GM21423 (cell line): Measurements from ENCODE around the gene PAXX.

Experiments used
- ATAC-seq: cut with Tn5 transposase; IDR thresholded peaks from one replicate; pipeline ENCODE4 v1.9.1; 2021; ENCODE audit warnings: mild to moderate bottlenecking, moderate library complexity; ENCODE audit not compliant: unreplicated experiment

PAXX gene, protein sequence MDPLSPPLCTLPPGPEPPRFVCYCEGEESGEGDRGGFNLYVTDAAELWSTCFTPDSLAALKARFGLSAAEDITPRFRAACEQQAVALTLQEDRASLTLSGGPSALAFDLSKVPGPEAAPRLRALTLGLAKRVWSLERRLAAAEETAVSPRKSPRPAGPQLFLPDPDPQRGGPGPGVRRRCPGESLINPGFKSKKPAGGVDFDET

DNA sequence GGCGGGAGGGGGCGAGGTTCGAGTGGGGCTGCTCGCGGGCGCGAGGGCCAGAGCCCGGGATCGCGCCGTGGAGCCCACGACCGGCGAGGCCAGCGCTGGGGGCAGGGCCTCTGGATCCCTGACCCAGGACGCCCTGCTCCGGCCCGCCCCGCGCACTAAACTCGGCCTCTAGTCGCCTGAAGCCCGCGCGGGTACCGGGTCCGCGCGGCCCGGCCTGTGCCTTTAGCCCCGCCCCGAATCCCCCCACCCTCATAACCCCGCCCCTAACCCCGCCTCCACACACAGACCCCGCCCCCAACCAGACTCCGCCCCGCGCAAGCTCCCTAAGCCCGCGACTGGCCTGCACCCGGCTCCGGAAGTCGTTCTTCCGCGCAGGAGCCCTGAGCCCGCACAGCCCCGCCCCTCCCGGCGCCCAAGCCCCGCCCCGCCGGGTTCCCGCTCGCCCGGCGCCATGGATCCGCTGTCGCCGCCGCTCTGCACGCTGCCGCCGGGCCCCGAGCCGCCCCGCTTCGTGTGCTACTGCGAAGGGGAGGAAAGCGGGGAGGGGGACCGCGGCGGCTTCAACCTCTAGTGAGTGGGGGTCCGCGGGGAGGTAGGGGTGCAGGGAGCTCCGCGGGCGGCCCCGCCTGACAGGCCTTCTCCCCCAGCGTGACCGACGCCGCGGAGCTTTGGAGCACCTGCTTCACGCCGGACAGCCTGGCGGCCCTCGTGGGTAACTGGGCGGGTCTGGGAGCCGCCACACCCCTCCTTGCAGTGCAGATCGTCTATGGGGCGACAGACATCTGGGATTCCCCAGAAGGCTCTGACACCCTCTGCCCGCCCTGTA lies at the start of gene PAXX:
PAXX (plus strand) TSS at position 430 of the 826 bp plus-strand sequence; CDS start at position 452, 22 bp downstream.
- peak; percentile 81 for ATAC-seq

DNA sequence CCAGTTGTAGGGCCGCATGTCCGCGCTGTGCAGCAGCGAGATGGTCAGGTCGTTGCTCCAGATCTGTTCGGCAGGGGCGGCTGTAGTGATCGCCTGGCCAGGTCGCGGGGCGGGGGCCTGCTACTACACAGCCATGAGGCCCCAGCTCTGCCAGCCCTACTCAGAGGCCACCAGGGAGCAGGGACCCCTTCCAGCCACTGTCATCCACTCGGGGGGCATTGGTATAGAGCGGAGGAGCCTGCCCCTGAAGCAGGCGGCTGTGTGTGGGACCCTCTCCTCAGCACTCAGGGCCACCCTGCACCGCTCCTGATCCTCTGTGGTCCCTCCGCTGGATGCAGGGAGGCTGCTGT lies 49.4 kb upstream of the PAXX start:
- no peak for ATAC-seq

DNA sequence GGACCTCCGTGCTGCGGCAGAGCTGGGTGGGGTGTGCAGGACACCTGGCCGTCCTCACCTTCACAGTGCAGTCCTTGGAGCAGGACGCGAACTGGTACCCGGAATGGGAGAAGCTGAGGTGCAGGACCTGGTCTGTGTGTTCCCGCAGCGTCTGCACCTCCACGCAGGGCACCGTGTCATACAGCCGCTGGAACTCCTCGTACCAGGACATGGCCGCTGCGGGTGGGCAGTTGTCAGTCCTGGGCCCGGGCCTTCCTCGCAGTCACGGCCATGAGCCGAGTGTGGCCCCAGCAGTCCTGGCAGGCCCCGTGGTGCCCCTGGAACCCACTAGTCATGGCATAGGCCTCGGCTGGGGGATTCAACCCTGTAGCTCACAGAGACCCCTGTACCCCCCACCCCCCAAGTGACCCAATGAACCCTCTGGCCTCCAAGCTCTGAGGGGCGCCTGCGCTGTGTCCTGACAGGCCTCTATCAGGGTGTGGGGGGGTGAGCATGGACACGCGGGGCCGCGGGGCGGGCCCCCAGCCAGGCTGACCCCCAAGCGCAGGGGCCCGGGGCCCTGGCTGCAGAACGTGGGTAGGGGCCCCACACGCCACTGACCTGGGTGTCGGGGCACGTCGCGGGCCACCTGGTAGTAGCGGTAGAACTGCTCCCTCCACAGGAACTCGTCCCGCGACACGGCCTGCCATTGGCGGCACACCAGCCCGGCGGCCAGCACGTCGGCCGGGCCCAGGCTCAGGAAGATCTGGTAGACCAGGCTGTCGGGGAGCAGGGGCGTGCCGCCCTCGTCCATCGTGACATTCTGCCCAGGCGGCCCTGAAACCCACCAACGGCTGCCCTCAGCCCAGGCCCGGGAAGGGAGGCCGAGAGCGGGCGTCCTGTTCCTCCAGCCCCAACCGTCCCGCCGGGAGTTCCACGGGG lies 48.7 kb upstream of the PAXX start:
- peak; percentile 3 for ATAC-seq

DNA sequence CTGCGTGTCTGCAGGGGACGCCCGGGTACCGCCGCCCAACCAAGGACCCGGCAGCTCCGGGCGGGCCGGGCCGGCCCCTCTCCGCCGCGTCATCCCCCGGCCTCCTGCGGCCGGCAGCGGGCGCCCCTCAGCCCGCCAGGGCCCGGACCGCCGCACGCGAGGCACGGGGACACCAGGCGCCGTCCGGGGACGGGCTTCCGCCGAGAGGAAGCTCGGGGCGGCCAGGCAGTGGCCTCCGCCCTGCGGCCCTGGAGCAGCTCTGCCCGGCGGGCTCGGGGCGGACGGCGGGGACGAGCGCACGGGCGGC lies 48.1 kb upstream of the PAXX start:
- peak; percentile 39 for ATAC-seq

DNA sequence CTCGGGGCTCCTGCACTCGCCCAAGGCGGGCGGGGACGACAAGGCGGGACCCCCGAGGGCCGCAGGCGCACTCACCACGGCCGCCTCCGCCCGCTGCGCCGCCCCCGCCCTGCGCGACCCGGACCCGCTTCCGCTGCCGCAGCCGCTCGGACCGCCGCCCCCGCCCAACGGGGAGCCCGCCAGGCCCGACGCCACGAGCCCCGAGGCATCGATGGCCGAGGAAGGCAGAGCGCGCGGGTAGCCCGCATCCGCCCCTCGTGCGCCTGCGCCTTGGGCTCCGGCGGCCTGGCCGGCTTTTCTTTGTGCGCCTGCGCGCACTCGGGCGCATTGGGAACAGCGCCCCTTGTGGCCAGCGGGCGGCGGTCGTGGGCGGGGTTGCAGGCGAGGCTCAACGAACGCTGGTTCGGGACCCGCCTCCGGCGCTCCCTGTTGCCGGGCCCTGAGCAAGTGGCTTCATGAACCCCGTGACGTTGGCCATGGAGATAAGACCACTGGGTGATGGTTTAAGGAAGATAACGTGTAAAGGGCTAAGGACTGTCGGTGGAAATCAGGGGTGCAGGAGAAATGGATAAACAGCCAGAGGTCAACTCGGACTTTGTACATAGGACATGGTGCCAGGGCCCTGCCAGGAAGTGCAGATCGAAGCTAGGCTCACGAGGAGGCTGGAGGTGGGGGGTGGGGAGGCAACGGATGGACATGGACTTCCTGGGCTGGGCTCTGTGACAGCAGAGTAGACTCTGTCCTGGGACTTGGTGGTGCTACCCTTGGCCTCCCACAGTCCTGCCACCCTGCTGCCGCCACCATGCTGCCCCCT lies 47.5 kb upstream of the PAXX start, which contains the start of the genes C8G and FBXW5:
C8G (plus strand) TSS at position 725 of the 814 bp plus-strand sequence; CDS start at position 803, 78 bp downstream.
FBXW5 (minus strand) TSS at position 220 of the 814 bp plus-strand sequence. CDS start 655 bp downstream, outside the sequence.
- ATAC-seq: peak; percentile 79

DNA sequence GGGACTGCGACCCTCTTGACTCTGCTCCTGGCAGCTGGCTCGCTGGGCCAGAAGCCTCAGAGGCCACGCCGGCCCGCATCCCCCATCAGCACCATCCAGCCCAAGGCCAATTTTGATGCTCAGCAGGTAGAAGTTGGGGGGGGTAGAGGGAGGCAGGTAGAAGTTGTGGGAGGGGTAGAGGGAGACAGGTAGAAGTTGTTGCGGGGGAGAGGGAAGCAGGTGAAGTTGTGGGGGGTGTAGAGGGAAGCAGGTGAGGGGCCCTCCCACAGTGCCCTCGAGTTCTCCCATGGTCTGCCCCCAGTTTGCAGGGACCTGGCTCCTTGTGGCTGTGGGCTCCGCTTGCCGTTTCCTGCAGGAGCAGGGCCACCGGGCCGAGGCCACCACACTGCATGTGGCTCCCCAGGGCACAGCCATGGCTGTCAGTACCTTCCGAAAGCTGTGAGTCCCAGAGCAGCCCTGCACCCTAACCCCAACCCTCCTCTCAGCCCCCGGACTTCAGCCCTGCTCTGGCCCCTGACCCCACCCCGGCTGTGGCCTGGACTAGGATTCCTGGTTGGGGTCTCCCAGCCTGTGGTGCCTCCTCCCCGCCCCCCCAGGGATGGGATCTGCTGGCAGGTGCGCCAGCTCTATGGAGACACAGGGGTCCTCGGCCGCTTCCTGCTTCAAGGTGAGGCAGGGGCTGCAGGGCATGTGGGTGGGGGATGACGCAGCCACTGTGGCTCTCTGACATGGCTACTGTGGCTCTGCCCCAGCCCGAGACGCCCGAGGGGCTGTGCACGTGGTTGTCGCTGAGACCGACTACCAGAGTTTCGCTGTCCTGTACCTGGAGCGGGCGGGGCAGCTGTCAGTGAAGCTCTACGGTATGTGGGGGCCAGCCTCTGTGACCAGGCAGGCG lies 46.6 kb upstream of the PAXX start:
- ATAC-seq: no peak

DNA sequence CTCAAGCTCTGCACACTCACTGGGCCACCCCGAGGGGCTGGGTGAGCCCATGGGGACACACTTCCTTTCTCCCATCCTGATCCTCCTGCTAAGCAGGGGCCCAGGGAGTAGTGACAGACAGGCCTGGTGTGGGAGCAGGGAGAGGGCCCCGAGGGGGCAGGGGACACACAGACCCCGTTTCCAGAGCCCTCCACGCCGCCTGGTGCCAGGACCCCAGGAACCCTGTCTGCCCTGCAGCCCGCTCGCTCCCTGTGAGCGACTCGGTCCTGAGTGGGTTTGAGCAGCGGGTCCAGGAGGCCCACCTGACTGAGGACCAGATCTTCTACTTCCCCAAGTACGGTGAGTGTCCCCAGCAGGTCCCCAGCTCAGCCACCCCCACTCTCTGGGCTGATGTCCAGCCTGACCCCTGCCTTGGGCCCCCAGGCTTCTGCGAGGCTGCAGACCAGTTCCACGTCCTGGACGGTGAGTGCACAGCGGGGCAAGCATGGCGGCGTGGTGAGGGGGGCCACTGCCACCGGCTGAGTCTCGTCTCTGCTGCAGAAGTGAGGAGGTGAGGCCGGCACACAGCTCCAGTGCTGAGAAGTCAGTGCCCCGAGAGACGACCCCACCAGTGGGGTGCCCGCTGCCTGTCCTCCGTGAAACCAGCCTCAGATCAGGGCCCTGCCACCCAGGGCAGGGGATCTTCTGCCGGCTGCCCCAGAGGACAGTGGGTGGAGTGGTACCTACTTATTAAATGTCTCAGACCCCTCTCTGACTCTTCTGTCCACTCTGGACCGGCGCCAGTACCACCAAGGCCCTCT lies 45.8 kb upstream of the PAXX start:
- no peak for ATAC-seq

DNA sequence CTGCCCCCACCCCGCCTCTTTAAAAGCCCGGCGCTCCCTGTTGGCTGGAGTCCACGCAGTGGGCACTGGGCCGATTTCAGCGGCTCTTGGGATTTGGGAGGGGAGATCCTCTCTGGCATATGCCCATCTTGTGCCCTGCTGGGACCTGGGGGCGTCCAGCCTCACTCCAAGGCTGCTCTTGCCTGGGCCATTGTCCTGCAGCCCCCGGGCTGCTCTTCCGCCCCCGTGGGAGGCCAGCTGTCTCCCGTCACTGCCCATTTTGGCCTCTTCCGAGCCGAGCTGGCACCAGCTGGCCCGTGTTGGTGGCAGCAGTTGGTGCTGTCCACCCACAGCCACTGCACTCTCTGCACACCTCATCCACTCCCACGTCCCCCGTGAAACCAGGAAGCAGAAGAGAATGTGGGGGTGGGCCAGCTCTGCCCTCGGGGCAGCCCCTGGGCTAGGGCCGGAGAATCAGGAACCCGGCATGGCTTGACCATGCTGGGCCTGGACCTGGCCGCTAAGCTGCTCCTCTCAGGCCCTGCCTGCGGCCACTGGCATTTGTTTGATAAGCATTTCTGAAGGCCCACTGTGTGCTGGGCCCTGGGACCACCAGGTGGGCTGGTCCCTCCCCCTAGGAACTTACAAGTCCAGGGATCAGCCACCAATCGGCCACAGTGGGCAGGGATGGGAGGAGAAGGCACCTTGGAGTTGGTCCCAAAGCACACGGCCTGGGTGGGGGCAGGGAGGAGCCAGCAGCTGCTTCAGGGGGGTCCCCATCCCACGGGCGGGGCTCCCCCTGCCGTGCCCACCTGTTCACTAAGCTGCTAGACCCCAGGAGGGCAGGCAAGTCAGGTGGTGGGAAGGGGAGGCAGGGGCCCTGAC lies 45.0 kb upstream of the PAXX start:
- ATAC-seq: no peak

DNA sequence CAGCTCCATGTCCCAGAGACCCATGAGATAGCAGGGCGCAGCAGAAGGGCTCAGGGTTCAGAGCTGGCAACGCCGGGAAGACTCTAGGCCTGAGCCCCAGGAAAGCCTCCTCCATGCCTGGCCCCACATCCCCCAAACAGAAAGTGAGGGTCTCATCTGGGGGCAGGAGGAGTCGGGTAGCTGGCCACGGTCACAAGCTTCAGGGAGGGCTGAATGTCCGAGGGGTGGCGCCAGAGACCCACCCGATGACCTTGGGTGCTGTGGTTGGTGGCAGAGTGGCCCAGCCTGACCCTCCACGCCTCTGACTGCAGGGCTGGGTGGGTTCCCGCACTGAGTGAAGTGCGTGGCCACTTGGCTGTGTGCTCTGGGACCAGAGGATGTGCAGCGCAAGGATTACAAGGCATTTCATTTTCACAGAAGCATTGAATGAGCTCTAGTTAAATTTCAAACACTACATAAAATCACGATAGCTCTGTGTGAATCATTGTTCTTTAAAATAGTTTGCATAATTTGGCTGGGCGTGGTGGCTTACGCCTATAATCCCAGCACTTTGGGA lies 44.2 kb upstream of the PAXX start:
- no peak for ATAC-seq

DNA sequence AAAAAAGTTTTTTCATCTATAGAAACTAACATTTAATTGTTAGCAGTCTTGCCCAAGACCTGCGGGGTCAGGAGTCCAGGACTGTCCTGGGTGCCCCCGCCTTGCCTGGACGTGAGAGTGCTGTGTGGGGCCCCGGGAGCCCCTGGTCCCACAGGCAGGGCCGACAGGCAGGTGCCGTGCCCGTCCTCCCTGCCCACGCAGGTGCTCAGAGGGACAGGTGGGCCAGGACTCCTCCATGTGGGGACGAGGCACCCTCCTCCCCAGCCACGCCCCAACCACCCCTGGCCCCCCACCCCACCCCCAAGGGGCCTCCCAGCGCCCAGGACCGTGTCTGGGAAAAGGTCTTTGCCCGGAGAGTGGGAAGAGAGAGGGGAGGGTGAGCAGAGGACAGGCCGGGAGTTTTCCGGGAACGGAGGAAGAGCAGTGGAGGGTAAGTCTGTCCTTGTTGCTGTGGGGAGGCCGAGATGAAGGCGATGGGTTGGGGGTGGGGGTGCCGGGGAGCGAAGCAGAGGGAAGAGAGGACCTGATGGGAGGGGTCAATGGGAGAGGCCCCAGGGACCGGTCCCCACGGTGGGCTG lies 42.9 kb upstream of the PAXX start:
- ATAC-seq: no peak

DNA sequence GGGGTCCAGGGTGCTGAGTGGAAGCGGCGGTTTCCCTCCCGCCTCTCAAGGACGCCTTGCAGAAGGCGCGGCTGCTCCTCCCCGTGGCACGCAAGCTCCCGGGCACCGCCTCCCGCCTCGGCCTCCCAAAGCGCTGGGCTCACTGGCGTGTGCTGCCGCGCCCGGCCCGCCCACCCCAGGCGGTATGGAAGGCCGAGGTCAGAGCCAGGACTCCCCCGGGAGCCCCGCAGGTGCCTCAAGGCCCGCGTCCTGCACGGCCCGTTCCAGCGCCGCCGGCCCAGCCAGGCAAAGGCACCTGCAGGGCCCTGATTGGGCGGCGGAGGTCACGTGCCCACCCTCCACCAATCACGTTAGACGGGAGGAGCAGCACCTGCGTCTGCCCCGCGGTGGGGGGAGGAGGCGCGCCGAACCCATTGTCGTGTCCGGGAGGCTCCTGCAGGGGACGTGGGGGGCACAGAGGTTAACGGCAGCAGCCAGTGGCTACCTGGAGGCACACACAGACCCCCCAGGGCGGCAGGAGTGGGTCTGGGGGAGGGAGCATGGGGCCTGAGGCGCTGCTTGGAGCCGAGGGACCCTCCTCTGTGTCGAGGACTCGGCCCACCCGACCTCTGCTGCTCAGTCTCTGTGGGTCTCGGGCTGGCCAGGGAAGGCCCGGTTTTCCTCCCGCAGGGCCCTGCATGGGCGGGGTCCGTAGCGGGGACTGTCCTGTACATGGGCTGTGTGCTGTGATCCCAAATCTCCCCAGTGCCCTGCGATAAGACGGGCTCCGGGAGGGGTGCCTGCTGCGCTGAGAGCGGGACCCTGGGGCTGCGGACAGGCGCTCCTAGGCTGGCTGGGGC lies 42.2 kb upstream of the PAXX start:
- peak; percentile 85 for ATAC-seq

DNA sequence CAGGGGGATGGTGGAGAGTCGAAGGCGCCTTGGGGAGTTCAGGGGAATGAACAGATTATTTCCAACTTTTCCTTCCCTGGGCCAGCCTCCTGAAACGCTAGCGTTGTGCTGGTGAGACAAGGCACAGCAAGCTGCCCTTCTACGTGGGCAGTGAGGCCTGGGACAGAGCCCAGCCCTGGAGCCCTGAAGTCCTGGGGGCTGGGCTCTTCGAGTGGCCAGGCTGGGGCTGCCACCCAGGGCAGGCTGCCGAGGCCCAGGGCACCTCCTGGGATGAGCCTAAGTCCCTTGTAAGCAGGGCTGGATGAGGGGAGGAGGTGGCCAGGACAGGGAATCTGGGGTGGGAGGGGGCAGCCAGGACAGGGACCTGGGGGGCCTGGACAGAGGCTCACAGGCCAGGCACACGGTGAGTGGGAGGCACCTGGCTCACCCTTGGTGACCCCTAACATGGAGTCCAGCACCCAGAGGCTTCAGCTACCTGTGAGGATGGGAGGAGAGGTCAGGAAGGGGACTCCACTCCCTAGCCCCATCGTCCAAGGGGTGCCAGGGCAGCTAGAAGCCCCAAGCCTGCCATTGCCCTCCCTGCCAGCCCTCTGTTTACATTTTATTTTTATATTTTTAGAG lies 41.5 kb upstream of the PAXX start:
- no peak for ATAC-seq

DNA sequence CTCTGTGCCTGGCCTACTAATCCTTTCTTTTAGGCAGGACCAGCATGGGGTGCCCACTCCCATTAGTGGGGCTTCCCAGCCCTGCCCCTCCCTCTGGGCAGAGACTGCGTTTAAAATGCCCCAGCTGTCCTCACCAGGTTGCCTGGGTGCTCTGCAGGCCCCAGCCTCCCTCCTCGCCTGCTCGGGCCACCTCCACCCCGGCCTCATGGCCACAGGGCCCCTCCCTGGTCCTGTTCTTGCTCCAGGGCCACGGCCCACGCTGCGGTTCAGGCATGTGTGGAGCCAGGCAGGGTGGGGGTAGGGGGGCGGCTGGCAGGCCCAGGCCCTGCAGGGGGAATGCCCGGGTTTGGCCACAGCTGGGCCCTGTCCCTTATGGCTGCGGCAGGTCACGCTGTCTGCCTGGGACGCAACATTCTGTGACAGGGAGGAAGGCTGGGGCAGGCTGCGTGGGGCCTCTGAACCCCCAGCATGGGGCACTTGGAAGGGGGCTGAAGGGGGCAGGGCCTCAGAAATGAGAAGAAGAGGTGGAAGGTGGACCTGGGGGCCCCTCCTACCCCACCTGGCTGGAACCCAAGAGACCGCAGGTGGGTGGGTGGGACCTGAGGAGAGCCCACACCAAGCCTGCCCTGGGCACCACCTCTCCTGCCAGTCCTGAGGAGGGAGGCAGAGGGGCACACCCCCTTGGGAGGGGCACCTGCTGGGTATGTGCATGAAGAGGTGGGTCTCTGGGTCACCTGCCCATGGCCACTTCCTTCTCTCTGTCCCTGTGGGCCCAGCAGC lies 40.5 kb upstream of the PAXX start, which contains the start of gene LCN12:
LCN12 (plus strand) TSS at position 733 of the 780 bp plus-strand sequence. CDS start 55 bp downstream, outside the sequence.
- no peak for ATAC-seq

DNA sequence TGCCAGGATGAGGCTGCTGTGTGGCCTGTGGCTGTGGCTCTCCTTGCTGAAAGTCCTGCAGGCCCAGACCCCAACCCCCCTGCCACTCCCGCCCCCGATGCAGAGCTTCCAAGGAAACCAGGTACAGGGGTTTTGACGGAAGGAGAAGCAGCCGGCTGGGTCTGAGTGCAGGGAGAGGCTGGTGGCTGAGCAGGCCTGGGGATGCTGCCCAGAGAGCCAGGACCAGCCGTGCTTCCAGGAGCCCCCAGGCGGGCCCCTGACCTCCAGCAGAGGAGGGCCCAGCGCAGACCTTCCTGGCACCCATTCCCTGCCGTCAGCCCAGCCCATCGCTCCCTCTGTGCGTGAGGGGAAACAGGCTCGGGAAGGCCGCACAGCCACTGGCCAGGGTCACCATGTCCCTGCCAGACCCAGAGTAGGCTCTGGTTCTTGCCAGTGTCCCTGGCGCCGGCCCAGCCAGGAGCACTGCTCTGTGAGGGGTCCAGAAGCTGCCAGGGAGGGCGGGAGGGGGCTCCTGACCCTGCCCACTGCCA lies 39.8 kb upstream of the PAXX start:
- ATAC-seq: no peak
